Measurements from ENCODE around the gene CHRNA4.

- no peak for TF ChIP-seq POLR2A (IDR thresholded peaks at IDR 0.05)
- TF ChIP-seq, protein P1, sequence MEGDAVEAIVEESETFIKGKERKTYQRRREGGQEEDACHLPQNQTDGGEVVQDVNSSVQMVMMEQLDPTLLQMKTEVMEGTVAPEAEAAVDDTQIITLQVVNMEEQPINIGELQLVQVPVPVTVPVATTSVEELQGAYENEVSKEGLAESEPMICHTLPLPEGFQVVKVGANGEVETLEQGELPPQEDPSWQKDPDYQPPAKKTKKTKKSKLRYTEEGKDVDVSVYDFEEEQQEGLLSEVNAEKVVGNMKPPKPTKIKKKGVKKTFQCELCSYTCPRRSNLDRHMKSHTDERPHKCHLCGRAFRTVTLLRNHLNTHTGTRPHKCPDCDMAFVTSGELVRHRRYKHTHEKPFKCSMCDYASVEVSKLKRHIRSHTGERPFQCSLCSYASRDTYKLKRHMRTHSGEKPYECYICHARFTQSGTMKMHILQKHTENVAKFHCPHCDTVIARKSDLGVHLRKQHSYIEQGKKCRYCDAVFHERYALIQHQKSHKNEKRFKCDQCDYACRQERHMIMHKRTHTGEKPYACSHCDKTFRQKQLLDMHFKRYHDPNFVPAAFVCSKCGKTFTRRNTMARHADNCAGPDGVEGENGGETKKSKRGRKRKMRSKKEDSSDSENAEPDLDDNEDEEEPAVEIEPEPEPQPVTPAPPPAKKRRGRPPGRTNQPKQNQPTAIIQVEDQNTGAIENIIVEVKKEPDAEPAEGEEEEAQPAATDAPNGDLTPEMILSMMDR (IDR thresholded peaks at IDR 0.05): no peak
Observed at GRCh38 chr20:63400486-63401210, 39.5 kb upstream of the CHRNA4 start.

Measured in right lobe of liver (tissue), 4 donors.